ENCODE results near the gene RNASEH2C.
"Not testable (repeated sequence)": the region's sequence is repeated elsewhere in the genome, so short reads cannot be mapped to it uniquely, and the experiment has no call there.

DNA sequence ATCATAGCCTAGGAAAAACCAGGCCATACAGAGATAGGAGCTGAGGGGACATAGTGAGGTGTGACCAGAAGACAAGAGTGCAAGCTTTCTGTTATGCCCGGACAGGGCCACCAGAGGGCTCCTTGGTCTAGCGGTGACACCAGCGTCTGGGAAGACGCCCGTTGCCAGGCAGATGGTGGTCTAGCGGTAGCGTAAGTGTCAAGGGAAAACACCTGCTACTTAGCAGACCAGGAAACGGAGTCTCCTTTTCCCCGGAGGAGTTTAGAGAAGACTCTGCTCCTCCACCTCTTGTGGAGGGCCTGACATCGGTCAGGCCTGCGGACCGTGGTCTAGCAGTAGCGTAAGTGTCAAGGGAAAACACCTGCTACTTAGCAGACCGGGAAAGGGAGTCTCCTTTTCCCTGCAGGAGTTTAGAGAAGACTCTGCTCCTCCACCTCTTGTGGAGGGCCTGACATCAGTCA lies 14.3 kb downstream of the RNASEH2C start:
- TF ChIP-seq, protein P1, sequence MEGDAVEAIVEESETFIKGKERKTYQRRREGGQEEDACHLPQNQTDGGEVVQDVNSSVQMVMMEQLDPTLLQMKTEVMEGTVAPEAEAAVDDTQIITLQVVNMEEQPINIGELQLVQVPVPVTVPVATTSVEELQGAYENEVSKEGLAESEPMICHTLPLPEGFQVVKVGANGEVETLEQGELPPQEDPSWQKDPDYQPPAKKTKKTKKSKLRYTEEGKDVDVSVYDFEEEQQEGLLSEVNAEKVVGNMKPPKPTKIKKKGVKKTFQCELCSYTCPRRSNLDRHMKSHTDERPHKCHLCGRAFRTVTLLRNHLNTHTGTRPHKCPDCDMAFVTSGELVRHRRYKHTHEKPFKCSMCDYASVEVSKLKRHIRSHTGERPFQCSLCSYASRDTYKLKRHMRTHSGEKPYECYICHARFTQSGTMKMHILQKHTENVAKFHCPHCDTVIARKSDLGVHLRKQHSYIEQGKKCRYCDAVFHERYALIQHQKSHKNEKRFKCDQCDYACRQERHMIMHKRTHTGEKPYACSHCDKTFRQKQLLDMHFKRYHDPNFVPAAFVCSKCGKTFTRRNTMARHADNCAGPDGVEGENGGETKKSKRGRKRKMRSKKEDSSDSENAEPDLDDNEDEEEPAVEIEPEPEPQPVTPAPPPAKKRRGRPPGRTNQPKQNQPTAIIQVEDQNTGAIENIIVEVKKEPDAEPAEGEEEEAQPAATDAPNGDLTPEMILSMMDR (IDR thresholded peaks at IDR 0.05): peak; percentile 65 to 78
- TF ChIP-seq POLR2A, POLR2AphosphoS5, EP300 (IDR thresholded peaks at IDR 0.05): not testable (repeated sequence)

Data from suprapubic skin (tissue), 4 donors.